HG02852 (cell line): Measurements from ENCODE around the gene CKAP2L.

Source experiments
- ATAC-seq: cut with Tn5 transposase; IDR thresholded peaks from one replicate; pipeline ENCODE4 v1.9.1; 2021; ENCODE audit warnings: mild to moderate bottlenecking, moderate library complexity; ENCODE audit not compliant: unreplicated experiment

Gene CKAP2L

GRCh38 chr2:112762276-112762675 lies 2.1 kb downstream of the CKAP2L start:
- no peak for ATAC-seq

GRCh38 chr2:112760149-112760548 lies 4.3 kb downstream of the CKAP2L start:
- ATAC-seq, result no peak

GRCh38 chr2:112758711-112759110 lies 5.7 kb downstream of the CKAP2L start:
- ATAC-seq, result no peak

GRCh38 chr2:112757265-112757664 lies 7.1 kb downstream of the CKAP2L start:
- ATAC-seq, result no peak

- no peak for ATAC-seq
These were observed 8.2 kb downstream of the CKAP2L start for GRCh38 chr2:112756207-112756606.

GRCh38 chr2:112755444-112755843 lies 9.0 kb downstream of the CKAP2L start:
- ATAC-seq, result no peak

- no peak for ATAC-seq
These were observed 9.8 kb downstream of the CKAP2L start for GRCh38 chr2:112754564-112754963.

GRCh38 chr2:112752667-112753066 lies 11.7 kb downstream of the CKAP2L start:
- no peak for ATAC-seq

- ATAC-seq, result no peak
These were observed 12.8 kb downstream of the CKAP2L start for GRCh38 chr2:112751451-112752197.

- ATAC-seq, result no peak
These were observed 13.9 kb downstream of the CKAP2L start for GRCh38 chr2:112750560-112750843.

GRCh38 chr2:112749755-112750559 lies 14.5 kb downstream of the CKAP2L start:
- ATAC-seq, result peak; percentile 77

- ATAC-seq, result no peak
These were observed 23.9 kb downstream of the CKAP2L start for GRCh38 chr2:112740527-112740926.

GRCh38 chr2:112737542-112738232 lies 26.7 kb downstream of the CKAP2L start:
- ATAC-seq, result no peak

- no peak for ATAC-seq
These were observed 30.5 kb downstream of the CKAP2L start for GRCh38 chr2:112733871-112734270.

- no peak for ATAC-seq
These were observed 31.0 kb downstream of the CKAP2L start for GRCh38 chr2:112733456-112733855.

GRCh38 chr2:112731479-112731878 lies 32.9 kb downstream of the CKAP2L start:
- ATAC-seq, result no peak

- ATAC-seq, result no peak
These were observed 33.6 kb downstream of the CKAP2L start for GRCh38 chr2:112730791-112731190.

GRCh38 chr2:112730216-112730615 lies 34.2 kb downstream of the CKAP2L start:
- no peak for ATAC-seq

GRCh38 chr2:112728378-112729175 lies 35.8 kb downstream of the CKAP2L start:
- no peak for ATAC-seq

GRCh38 chr2:112728029-112728362 lies 36.4 kb downstream of the CKAP2L start:
- ATAC-seq, result no peak
